Central memory CD8-positive, alpha-beta T cell (primary cell): Measurements from ENCODE around the gene EPB41L1.

Experiments
- ATAC-seq: fragments of 150-1000 bp; cut with Tn5 transposase; replicated peaks from 2 replicates; pipeline ENCODE4 v1.10.0; 2022; ENCODE audit warnings: mild to moderate bottlenecking, moderate FRiP score, moderate number of reproducible peaks; ENCODE audit not compliant: poor library complexity, severe bottlenecking; ENCODE audit errors: extremely low read depth
- DNase-seq, 2 donors: peaks; one replicate each; pipeline ENCODE4 v3.0.0; 2021; ENCODE audit warnings: low spot score in 2 of 2
- H3K27ac Mint-ChIP-seq: one replicate; pipeline ENCODE4 v1.8.0; 2022; ENCODE audit warnings: low read depth, mild to moderate bottlenecking, moderate library complexity, mixed read lengths
- H3K27me3 Mint-ChIP-seq: one replicate; pipeline ENCODE4 v1.8.0; 2022; ENCODE audit warnings: mixed read lengths
- H3K36me3 Mint-ChIP-seq: one replicate; pipeline ENCODE4 v1.8.0; 2022; ENCODE audit warnings: mild to moderate bottlenecking, moderate library complexity, mixed read lengths; ENCODE audit not compliant: insufficient read depth
- H3K4me1 Mint-ChIP-seq: one replicate; pipeline ENCODE4 v1.8.0; 2022; ENCODE audit warnings: mixed read lengths
- H3K4me3 Mint-ChIP-seq: one replicate; pipeline ENCODE4 v1.8.0; 2022; ENCODE audit warnings: mild to moderate bottlenecking, moderate library complexity, mixed read lengths
- H3K9me3 Mint-ChIP-seq: one replicate; pipeline ENCODE4 v1.8.0; 2022; ENCODE audit warnings: mixed read lengths

The EPB41L1 gene

DNA sequence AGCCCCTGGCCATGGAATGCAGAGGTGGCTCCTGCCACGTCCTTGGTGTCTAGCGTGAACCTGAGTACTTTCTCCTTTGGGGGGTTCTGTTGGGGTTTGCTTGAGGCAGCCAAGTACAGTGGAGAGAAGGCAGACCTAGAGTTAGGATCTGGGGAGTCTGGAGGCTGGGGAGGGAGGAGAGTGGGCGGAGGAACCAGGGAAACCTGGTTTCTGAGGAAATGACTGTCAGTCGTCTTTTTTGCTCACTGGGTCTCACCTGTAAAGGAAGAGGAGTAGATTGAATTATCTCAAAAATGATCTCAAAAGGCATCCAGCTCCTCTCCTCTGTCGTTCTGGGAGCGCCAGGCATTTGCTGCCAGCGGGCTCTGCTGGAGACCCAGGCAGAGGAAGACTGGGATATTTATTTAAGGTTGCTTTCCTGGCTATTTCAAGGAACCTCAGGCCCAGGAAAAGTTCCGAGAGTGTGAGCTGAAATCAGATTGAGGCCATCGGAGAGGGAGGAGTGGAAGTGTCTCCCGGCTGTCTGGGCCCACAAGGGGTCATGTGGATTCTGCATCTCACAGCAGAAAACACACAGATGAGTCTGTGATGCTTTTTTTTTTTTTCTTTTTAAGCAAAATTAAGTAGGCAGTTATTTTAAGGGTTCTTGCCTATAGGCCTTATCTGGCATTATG is 16.1 kb downstream of the EPB41L1 start:
- no peaks in the 10 kb centered on the region for H3K4me1 Mint-ChIP-seq
- ATAC-seq (no peak), DNase-seq (no peak)
- H3K36me3 Mint-ChIP-seq, result no peaks in the 10 kb centered on the region
- peaks cover 11% of the 10 kb centered on the region for H3K27me3 Mint-ChIP-seq
- no peaks in the 10 kb centered on the region for H3K9me3 Mint-ChIP-seq
- H3K27ac Mint-ChIP-seq, result no peak overlapping the region
- H3K4me3 Mint-ChIP-seq, result no peak overlapping the region

DNA sequence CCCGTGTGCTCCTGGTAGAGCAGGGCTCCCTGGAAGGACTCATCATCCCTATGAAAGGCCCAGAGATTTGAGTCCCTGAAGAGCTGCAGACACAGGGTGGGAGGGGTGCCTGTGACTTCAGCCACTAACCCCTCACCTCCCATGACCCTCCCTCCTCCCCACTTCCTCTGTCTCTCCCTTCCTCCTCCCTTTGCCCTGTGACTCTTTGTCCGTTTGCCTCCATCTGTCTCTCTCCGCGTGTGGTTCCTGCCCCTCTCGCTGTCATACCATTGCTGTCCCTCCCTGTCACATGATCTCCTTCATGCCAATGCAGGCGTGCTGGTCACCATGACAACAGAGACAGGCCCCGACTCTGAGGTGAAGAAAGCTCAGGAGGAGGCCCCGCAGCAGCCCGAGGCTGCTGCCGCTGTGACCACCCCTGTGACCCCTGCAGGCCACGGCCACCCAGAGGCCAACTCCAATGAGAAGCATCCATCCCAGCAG is 19.0 kb downstream of the EPB41L1 start:
- Mint-ChIP-seq H3K4me3 (no peak overlapping the region), H3K4me1 (no peaks in the 10 kb centered on the region), H3K27me3 (peaks cover 27% of the 10 kb centered on the region), H3K36me3 (no peaks in the 10 kb centered on the region), H3K9me3 (no peaks in the 10 kb centered on the region), H3K27ac (no peak overlapping the region)
- no peak for DNase-seq
- no peak for ATAC-seq

DNA sequence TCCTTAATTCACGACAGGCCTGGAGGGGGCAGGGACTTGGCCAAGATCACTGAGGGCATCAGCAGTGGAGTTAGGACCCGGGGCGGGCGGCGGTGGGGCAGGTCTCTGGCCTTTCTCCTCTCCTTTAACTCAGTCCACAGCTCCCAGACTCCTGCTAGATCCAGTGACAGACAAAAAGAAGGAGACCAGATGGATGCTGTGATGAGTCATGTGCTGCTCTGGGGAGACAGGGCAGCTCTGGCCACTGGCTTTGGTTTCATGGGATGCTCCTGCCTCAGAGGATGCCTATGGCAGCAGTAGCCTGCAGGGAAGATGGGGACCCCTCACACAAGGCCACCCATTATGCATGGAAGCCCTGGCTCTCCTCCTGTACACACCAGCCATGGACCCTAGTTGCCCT is 20.5 kb downstream of the EPB41L1 start:
- no peaks in the 10 kb centered on the region for H3K9me3 Mint-ChIP-seq
- DNase-seq, result no peak
- peaks cover 23% of the 10 kb centered on the region for H3K27me3 Mint-ChIP-seq
- no peak overlapping the region for H3K27ac Mint-ChIP-seq
- no peaks in the 10 kb centered on the region for H3K4me1 Mint-ChIP-seq
- no peaks in the 10 kb centered on the region for H3K36me3 Mint-ChIP-seq
- ATAC-seq, result no peak
- no peak overlapping the region for H3K4me3 Mint-ChIP-seq

DNA sequence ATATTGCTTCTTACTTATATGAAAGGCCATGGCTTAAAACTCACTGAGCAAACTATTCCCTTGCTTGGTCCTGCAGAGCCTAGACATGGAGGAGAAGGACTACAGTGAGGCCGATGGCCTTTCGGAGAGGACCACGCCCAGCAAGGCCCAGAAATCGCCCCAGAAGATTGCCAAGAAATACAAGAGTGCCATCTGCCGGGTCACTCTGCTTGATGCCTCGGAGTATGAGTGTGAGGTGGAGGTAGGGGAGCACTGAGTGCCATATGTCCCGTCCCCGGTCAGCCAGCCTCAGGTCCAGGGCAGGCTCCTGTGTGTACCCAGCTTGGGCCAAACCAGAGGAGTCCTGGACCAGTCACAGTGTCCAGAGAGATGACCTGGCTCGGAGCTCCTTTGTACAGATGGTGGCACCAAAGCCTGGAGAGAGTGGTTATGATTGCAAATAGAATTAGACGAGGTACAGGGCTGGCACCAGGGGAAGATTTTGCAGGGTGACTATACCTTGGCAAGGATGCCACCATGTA is 21.0 kb downstream of the EPB41L1 start:
- ATAC-seq, result no peak
- no peaks in the 10 kb centered on the region for H3K9me3 Mint-ChIP-seq
- no peak overlapping the region for H3K27ac Mint-ChIP-seq
- H3K36me3 Mint-ChIP-seq, result no peaks in the 10 kb centered on the region
- no peak overlapping the region for H3K4me3 Mint-ChIP-seq
- H3K4me1 Mint-ChIP-seq, result no peaks in the 10 kb centered on the region
- peaks cover 21% of the 10 kb centered on the region for H3K27me3 Mint-ChIP-seq
- DNase-seq, result no peak

DNA sequence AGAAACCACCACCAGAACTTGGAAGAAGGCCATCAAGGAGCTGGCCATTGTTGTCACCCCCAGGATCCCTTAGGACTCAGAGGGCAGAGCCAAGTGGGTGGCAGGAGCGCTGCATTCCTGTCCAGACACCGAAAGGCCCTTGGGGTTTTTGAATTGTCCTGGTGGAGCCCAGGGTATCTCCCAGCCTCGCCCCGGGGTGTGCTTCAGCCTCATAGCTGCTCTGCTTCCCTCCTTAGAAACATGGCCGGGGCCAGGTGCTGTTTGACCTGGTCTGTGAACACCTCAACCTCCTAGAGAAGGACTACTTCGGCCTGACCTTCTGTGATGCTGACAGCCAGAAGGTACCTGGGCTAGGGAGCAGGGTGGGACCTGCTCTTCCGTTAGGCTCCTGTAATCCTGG is 23.2 kb downstream of the EPB41L1 start:
- Mint-ChIP-seq H3K36me3 (no peaks in the 10 kb centered on the region), H3K27me3 (peaks cover 21% of the 10 kb centered on the region), H3K4me1 (no peaks in the 10 kb centered on the region), H3K9me3 (no peaks in the 10 kb centered on the region), H3K27ac (no peak overlapping the region), H3K4me3 (no peak overlapping the region)
- ATAC-seq (no peak), DNase-seq (no peak)

DNA sequence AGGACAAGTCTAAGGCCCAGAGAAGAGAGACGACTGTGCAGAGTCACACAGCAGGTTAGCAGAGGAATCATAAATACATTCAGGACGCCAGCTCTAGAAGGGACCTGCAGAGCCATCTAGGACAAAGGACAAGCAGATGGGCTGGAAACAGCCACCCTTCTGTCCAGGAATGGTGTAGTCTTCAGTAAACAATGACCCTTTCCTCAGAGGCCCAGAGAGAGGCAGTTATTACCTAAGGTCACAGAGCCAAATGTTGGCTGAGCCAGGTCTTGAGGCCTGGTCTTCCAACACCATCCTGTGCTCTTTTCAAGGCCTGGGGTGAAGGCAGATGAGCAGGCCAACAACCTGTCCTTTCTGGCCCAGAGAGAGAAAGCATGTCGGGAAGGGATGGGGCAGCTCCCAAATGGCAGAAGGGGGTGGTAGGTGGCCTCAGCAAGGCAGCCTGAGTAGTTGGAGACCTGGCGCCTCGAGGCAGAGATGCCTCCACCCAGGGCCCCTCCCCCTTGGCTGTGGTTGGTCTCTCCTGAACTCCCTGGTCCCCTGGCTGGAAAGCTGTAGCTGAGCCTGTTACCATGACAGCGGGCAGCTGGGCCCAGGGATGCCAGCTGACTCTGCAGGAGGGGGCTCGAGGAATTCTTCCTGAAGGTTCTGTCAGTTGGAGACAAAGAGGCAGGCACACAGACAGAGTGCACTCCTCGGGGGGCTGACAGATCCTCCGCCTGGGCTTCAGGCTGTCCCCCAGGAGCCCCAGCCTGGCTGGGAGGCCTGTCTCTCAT is 24.8 kb downstream of the EPB41L1 start:
- H3K27ac Mint-ChIP-seq, result no peak overlapping the region
- H3K36me3 Mint-ChIP-seq, result no peaks in the 10 kb centered on the region
- DNase-seq (no peak), ATAC-seq (no peak)
- H3K27me3 Mint-ChIP-seq, result peaks cover 21% of the 10 kb centered on the region
- H3K9me3 Mint-ChIP-seq, result no peaks in the 10 kb centered on the region
- no peak overlapping the region for H3K4me3 Mint-ChIP-seq
- H3K4me1 Mint-ChIP-seq, result no peaks in the 10 kb centered on the region

DNA sequence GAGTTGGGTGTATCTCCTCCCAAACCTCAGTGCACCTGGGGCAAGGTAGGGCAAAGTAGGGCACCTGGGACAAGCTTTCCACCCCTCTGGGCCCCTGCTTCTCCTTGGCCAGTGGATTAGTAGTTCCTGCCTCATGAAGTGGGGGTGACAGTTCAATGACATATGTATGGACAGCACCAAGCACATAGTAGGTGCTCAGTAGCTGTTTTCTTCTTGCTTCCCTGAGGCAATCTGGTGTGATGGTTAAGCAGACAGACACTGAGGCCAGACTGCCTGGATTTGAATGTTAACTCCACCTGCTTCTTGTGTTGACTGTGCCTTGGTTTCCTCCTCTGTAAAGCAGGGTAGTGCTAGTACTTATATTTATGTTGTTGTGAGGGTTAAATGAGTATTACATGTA is 25.8 kb downstream of the EPB41L1 start:
- Mint-ChIP-seq H3K27me3 (peaks cover 21% of the 10 kb centered on the region), H3K4me3 (no peak overlapping the region), H3K9me3 (no peaks in the 10 kb centered on the region), H3K36me3 (no peaks in the 10 kb centered on the region), H3K27ac (no peak overlapping the region), H3K4me1 (no peaks in the 10 kb centered on the region)
- DNase-seq, result no peak
- no peak for ATAC-seq

DNA sequence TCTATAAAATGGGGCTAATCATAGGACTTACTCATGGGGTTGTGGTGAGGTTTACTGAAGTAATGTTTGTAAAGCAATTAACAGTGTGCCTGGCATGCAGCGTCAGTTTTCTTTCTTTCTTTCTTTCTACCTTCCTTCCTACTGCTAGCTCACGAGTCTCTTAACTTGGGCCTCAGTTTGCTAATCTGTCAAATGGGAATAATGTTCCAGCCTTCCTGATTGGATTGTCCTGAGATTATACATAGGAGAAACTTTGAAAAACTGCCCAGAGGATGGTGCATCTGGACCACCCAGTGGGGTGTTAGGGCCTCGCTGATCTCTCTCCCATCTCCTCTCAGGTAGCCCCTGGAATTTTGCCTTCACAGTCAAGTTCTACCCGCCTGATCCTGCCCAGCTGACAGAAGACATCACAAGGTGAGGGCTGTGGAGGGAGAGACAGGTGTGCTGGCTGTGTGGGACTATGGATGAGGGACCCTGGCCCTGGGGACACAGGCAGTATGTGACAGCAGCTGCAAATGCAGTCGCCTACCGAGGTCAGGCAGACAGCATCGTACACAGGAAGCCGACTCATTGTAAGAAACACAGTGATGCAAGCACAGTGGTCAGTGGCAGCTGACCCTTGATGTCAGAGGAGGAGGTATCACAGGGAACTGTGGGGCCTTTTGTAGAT is 27.5 kb downstream of the EPB41L1 start:
- Mint-ChIP-seq H3K27ac (no peak overlapping the region), H3K27me3 (peaks cover 20% of the 10 kb centered on the region), H3K4me3 (no peak overlapping the region), H3K9me3 (no peaks in the 10 kb centered on the region), H3K36me3 (no peaks in the 10 kb centered on the region), H3K4me1 (no peaks in the 10 kb centered on the region)
- DNase-seq (no peak), ATAC-seq (no peak)

DNA sequence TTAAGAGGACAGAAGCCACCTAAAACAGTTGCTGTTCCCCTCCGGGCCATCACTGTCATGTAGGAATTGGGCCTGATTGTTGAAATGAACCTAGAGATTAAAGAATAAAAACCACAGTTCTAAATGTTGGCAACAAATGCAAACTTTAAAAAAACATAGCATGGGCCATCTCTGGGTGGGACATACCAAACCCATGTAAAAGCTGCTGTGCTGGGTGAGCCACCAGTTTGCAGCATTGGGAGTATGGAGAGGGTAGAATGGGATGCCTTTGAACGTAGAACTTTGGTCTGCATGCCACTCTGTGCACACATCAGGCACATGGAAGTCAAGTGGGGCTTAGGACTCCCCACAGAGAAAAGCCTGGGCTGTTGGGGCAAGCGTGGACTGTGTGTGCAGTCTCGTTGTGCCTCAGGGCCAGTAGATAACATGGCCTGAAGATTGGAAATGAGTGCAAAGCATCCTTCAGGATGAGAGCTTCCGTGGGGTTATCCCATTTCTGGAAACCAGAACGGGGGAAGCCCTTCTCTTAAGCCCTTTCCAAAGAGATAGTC is 28.1 kb downstream of the EPB41L1 start:
- no peak overlapping the region for H3K27ac Mint-ChIP-seq
- DNase-seq (no peak), ATAC-seq (no peak)
- no peaks in the 10 kb centered on the region for H3K9me3 Mint-ChIP-seq
- peaks cover 13% of the 10 kb centered on the region for H3K27me3 Mint-ChIP-seq
- H3K4me1 Mint-ChIP-seq, result no peaks in the 10 kb centered on the region
- no peaks in the 10 kb centered on the region for H3K36me3 Mint-ChIP-seq
- no peak overlapping the region for H3K4me3 Mint-ChIP-seq

DNA sequence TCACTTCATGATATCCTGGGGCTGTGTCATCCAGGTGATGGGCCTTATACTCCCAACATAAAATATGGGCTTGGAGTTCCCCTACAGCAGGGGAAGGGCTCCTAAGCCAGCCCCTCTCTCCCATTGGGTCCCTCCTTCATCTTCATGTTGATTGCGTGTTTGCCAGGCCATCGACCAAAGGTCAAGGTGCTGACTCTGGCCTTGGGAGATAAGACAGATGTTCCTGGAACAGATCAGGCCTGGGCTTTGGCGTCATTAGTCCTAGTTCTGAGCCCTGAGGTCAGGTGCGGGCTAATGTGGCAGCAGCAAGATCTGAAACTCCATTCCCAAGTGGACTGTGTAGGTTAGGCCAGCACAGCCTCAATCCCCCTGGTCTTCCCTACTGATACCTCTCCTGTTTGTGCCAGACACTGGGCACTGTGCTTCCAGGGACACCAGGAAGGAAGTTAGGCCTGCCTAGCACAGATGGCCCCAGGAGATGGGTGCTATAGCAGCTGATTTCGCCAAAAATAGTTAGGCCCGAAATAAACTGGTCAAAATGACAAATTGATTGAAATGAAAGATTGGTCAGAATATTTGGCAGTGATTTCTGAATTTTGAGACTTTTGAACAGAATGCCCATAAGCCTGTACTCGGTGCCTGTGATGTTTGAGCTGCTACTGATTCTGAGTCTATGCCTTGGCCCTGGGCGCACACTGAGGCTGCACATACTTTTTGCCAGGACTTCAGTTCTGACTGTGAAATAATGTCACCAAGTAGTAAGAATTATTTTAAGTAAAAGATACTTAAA is 28.8 kb downstream of the EPB41L1 start:
- H3K4me3 Mint-ChIP-seq, result no peak overlapping the region
- H3K36me3 Mint-ChIP-seq, result no peaks in the 10 kb centered on the region
- no peaks in the 10 kb centered on the region for H3K4me1 Mint-ChIP-seq
- peaks cover 7% of the 10 kb centered on the region for H3K27me3 Mint-ChIP-seq
- DNase-seq, result no peak
- no peaks in the 10 kb centered on the region for H3K9me3 Mint-ChIP-seq
- no peak overlapping the region for H3K27ac Mint-ChIP-seq
- ATAC-seq, result no peak

DNA sequence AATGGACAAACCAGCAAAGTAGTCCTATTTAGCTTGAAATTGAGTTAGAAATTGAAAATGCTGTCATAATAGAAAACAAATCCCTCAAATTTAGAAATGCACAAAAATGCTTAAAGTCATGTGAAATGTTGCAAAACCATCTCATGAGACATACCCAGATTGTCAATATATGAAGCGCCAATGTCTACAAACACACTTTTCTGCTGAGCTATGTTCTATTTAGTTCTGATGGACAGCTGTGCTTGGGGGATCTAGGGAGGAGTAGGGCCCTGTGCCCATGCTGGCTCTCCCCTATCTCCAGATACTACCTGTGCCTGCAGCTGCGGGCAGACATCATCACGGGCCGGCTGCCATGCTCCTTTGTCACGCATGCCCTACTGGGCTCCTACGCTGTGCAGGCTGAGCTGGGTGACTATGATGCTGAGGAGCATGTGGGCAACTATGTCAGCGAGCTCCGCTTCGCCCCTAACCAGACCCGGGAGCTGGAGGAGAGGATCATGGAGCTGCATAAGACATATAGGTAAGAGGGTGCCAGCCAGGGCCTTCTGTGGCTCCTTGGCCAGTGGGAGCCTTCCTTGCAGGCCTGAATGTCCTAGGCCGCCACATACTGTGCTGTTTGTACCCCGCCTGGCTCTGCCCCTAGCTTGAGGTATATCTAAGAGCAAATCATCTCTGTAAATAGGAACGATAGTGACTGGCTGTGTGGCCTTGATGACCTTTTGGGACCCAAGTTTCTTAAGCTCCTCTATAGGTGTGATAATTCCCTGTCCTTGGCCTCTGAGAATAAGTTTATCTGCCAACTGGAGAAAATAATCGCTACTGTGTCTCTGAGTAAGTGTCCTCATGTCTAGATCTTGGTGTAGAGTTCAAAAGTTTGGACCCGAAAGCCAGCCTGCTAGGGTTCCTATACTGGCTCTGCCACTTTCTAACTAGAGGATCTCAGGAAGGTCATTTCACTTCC is 30.6 kb downstream of the EPB41L1 start:
- DNase-seq, result no peak
- Mint-ChIP-seq H3K27ac (no peak overlapping the region), H3K27me3 (no peaks in the 10 kb centered on the region), H3K36me3 (no peaks in the 10 kb centered on the region), H3K4me1 (no peaks in the 10 kb centered on the region), H3K4me3 (no peak overlapping the region), H3K9me3 (no peaks in the 10 kb centered on the region)
- no peak for ATAC-seq
